ENCODE data around the gene OSBPL5. TPM values are rescaled to one million over a fixed set of nuclear protein-coding genes. Genes with fewer than 3 reads are reported as not detected.

Gene OSBPL5
- total RNA-seq, 1 donor from 2014 or later: 115 TPM

- H3K27ac Mint-ChIP-seq (ENCODE audit: unreplicated experiment): no peak overlapping the region
- H3K9me3 Mint-ChIP-seq (ENCODE audit: unreplicated experiment): peaks cover 5% of the 10 kb centered on the region
- DNase-seq: no peak
- H3K27me3 Mint-ChIP-seq (ENCODE audit: unreplicated experiment): peaks cover 13% of the 10 kb centered on the region
- no peak overlapping the region for H3K4me3 Mint-ChIP-seq (ENCODE audit: unreplicated experiment)
- H3K4me1 Mint-ChIP-seq (ENCODE audit: low read depth, unreplicated experiment): peaks cover 3% of the 10 kb centered on the region
- no peaks in the 10 kb centered on the region for H3K36me3 Mint-ChIP-seq (ENCODE audit: unreplicated experiment)
- no peak for TF ChIP-seq CTCF (IDR thresholded peaks at IDR 0.05; ENCODE audit: partially characterized antibody, unreplicated experiment)
Measured at GRCh38 chr11:3088806-3089205, 76.3 kb downstream of the OSBPL5 start.

GRCh38 chr11:3087821-3088800, 77.0 kb downstream of the OSBPL5 start:
- no peak for TF ChIP-seq CTCF (IDR thresholded peaks at IDR 0.05; ENCODE audit: partially characterized antibody, unreplicated experiment)
- no peak overlapping the region for H3K4me3 Mint-ChIP-seq (ENCODE audit: unreplicated experiment)
- no peak for DNase-seq
- H3K9me3 Mint-ChIP-seq (ENCODE audit: unreplicated experiment): peaks cover 5% of the 10 kb centered on the region
- H3K4me1 Mint-ChIP-seq (ENCODE audit: low read depth, unreplicated experiment): peaks cover 3% of the 10 kb centered on the region
- H3K36me3 Mint-ChIP-seq (ENCODE audit: unreplicated experiment): no peaks in the 10 kb centered on the region
- H3K27ac Mint-ChIP-seq (ENCODE audit: unreplicated experiment): no peak overlapping the region
- H3K27me3 Mint-ChIP-seq (ENCODE audit: unreplicated experiment): peaks cover 13% of the 10 kb centered on the region

- DNase-seq: no peak
- no peak for TF ChIP-seq CTCF (IDR thresholded peaks at IDR 0.05; ENCODE audit: partially characterized antibody, unreplicated experiment)
- Mint-ChIP-seq H3K4me1 (ENCODE audit: low read depth, unreplicated experiment) (peaks cover 3% of the 10 kb centered on the region), H3K27me3 (ENCODE audit: unreplicated experiment) (peaks cover 13% of the 10 kb centered on the region), H3K4me3 (ENCODE audit: unreplicated experiment) (no peak overlapping the region), H3K27ac (ENCODE audit: unreplicated experiment) (no peak overlapping the region), H3K9me3 (ENCODE audit: unreplicated experiment) (peaks cover 5% of the 10 kb centered on the region), H3K36me3 (ENCODE audit: unreplicated experiment) (no peaks in the 10 kb centered on the region)
Measured at GRCh38 chr11:3087373-3087772, 77.7 kb downstream of the OSBPL5 start.

GRCh38 chr11:3086671-3087150, 78.4 kb downstream of the OSBPL5 start:
- no peak overlapping the region for H3K27ac Mint-ChIP-seq (ENCODE audit: unreplicated experiment)
- H3K9me3 Mint-ChIP-seq (ENCODE audit: unreplicated experiment): peaks cover 5% of the 10 kb centered on the region
- H3K27me3 Mint-ChIP-seq (ENCODE audit: unreplicated experiment): peaks cover 13% of the 10 kb centered on the region
- no peak for TF ChIP-seq CTCF (IDR thresholded peaks at IDR 0.05; ENCODE audit: partially characterized antibody, unreplicated experiment)
- DNase-seq: no peak
- H3K4me3 Mint-ChIP-seq (ENCODE audit: unreplicated experiment): no peak overlapping the region
- H3K4me1 Mint-ChIP-seq (ENCODE audit: low read depth, unreplicated experiment): no peaks in the 10 kb centered on the region
- H3K36me3 Mint-ChIP-seq (ENCODE audit: unreplicated experiment): no peaks in the 10 kb centered on the region

- no peaks in the 10 kb centered on the region for H3K36me3 Mint-ChIP-seq (ENCODE audit: unreplicated experiment)
- peaks cover 5% of the 10 kb centered on the region for H3K9me3 Mint-ChIP-seq (ENCODE audit: unreplicated experiment)
- peaks cover 11% of the 10 kb centered on the region for H3K27me3 Mint-ChIP-seq (ENCODE audit: unreplicated experiment)
- no peak overlapping the region for H3K4me3 Mint-ChIP-seq (ENCODE audit: unreplicated experiment)
- no peak for TF ChIP-seq CTCF (IDR thresholded peaks at IDR 0.05; ENCODE audit: partially characterized antibody, unreplicated experiment)
- H3K4me1 Mint-ChIP-seq (ENCODE audit: low read depth, unreplicated experiment): no peaks in the 10 kb centered on the region
- DNase-seq: no peak
- H3K27ac Mint-ChIP-seq (ENCODE audit: unreplicated experiment): no peak overlapping the region
Measured at GRCh38 chr11:3086114-3086513, 79.0 kb downstream of the OSBPL5 start.
